Urinary bladder (tissue), 4 donors: ENCODE measurements around the gene ERAP2. TPM values are rescaled to one million over a fixed set of nuclear protein-coding genes. Genes with fewer than 3 reads are reported as not detected.

Experiments
- DNase-seq: peaks from one replicate; pipeline ENCODE4 v3.0.0-alpha.2; 2015; ENCODE audit errors: extremely low spot score
- H3K27ac ChIP-seq: one replicate; pipeline ENCODE4 v1.5.1; 2013; ENCODE audit warnings: low read depth, mild to moderate bottlenecking, moderate library complexity
- H3K36me3 ChIP-seq: one replicate; pipeline ENCODE4 v1.6.1; 2013; ENCODE audit warnings: mild to moderate bottlenecking, moderate library complexity; ENCODE audit not compliant: insufficient read depth
- H3K4me1 ChIP-seq: one replicate; pipeline ENCODE4 v1.6.1; 2013; ENCODE audit warnings: mild to moderate bottlenecking, moderate library complexity; ENCODE audit not compliant: insufficient read depth
- H3K4me3 ChIP-seq: one replicate; pipeline ENCODE4 v1.5.1; 2013; ENCODE audit warnings: low read depth, low read length
- WGBS: extraction: QIAGEN DNeasy Blood & Tissue Kit; methylation state at CpG from one replicate; pipeline ENCODE4 v1.1.7; 2013; 5-methylcytosine and 5-hydroxymethylcytosine counted together
- polyA plus RNA-seq: library from polyadenylated mRNA; stranded (reverse); fragments of 200-250 nt; gene quantifications from one replicate; pipeline ENCODE4 v1.2.3, GENCODE V29; 2013
- total RNA-seq: library from RNA; depleted of rRNA; stranded (reverse); fragments of >200 nt; gene quantifications from one replicate; pipeline ENCODE4 v1.2.3, GENCODE V29; 2014
- donor health status: healthy with polysubstance abuse.
- donor health status: healthy.

ERAP2 gene
- total and polyA plus RNA-seq, 2 donors, result 13.0 to 53.2 TPM

- Histone ChIP-seq H3K36me3 (no peaks in the 10 kb centered on the region), H3K27ac (no peak overlapping the region), H3K4me3 (no peak overlapping the region), H3K4me1 (no peaks in the 10 kb centered on the region)
- 74% methylated on average over 3 of the region's 3 CpGs for WGBS
- DNase-seq, result no peak
Measured at GRCh38 chr5:96896806-96897205, 20.5 kb downstream of the ERAP2 start.

- Histone ChIP-seq H3K36me3 (no peaks in the 10 kb centered on the region), H3K27ac (no peak overlapping the region), H3K4me1 (no peaks in the 10 kb centered on the region), H3K4me3 (no peak overlapping the region)
- WGBS, result 86% methylated on average over 6 of the region's 6 CpGs
- DNase-seq, result no peak
Measured at GRCh38 chr5:96901384-96901783, 25.1 kb downstream of the ERAP2 start.

- Histone ChIP-seq H3K36me3 (no peaks in the 10 kb centered on the region), H3K27ac (no peak overlapping the region), H3K4me1 (no peaks in the 10 kb centered on the region), H3K4me3 (no peak overlapping the region)
- 94% methylated on average over 1 of the region's 1 CpG for WGBS
- DNase-seq, result no peak
Measured at GRCh38 chr5:96901841-96902240, 25.5 kb downstream of the ERAP2 start.

GRCh38 chr5:96902876-96903275, 26.6 kb downstream of the ERAP2 start:
- Histone ChIP-seq H3K4me3 (no peak overlapping the region), H3K36me3 (no peaks in the 10 kb centered on the region), H3K4me1 (no peaks in the 10 kb centered on the region), H3K27ac (no peak overlapping the region)
- WGBS, result 96% methylated on average over 3 of the region's 3 CpGs
- no peak for DNase-seq

- Histone ChIP-seq H3K36me3 (no peaks in the 10 kb centered on the region), H3K4me1 (no peaks in the 10 kb centered on the region), H3K27ac (no peak overlapping the region), H3K4me3 (no peak overlapping the region)
- no peak for DNase-seq
- WGBS, result 98% methylated on average over 2 of the region's 2 CpGs
Measured at GRCh38 chr5:96903300-96903699, 27.0 kb downstream of the ERAP2 start.

- WGBS, result 67% methylated on average over 3 of the region's 3 CpGs
- Histone ChIP-seq H3K4me1 (no peaks in the 10 kb centered on the region), H3K36me3 (no peaks in the 10 kb centered on the region)
Measured at GRCh38 chr5:96904054-96904931, 28.0 kb downstream of the ERAP2 start.

GRCh38 chr5:96905864-96906263, 29.6 kb downstream of the ERAP2 start:
- Histone ChIP-seq H3K4me3 (no peak overlapping the region), H3K36me3 (no peaks in the 10 kb centered on the region), H3K27ac (no peak overlapping the region), H3K4me1 (no peaks in the 10 kb centered on the region)
- WGBS, result 93% methylated on average over 3 of the region's 3 CpGs
- no peak for DNase-seq

More at GRCh38 chr5:96904054-96904931, 28.0 kb downstream of the ERAP2 start:
- Histone ChIP-seq H3K4me3 (no peak overlapping the region), H3K27ac (no peak overlapping the region)
- DNase-seq, result no peak

GRCh38 chr5:96909003-96909402, 32.7 kb downstream of the ERAP2 start:
- Histone ChIP-seq H3K27ac (no peak overlapping the region), H3K4me1 (no peaks in the 10 kb centered on the region), H3K4me3 (no peak overlapping the region), H3K36me3 (no peaks in the 10 kb centered on the region)
- WGBS, result 88% methylated on average over 4 of the region's 4 CpGs
- DNase-seq, result no peak

- no peaks in the 10 kb centered on the region for H3K36me3 ChIP-seq
- H3K27ac ChIP-seq, result no peak overlapping the region
- H3K4me1 ChIP-seq, result no peaks in the 10 kb centered on the region
- DNase-seq, result no peak
- no peak overlapping the region for H3K4me3 ChIP-seq
- 90% methylated on average over 4 of the region's 4 CpGs for WGBS
Measured at GRCh38 chr5:96909435-96909834, 33.1 kb downstream of the ERAP2 start.

- H3K36me3 ChIP-seq, result no peaks in the 10 kb centered on the region
- 96% methylated on average over 2 of the region's 2 CpGs for WGBS
- H3K4me1 ChIP-seq, result no peaks in the 10 kb centered on the region
- no peak for DNase-seq
- H3K27ac ChIP-seq, result no peak overlapping the region
- no peak overlapping the region for H3K4me3 ChIP-seq
Measured at GRCh38 chr5:96911139-96911538, 34.8 kb downstream of the ERAP2 start.

GRCh38 chr5:96913233-96913632, 36.9 kb downstream of the ERAP2 start:
- Histone ChIP-seq H3K4me3 (no peak overlapping the region), H3K4me1 (no peaks in the 10 kb centered on the region), H3K36me3 (peaks cover 2% of the 10 kb centered on the region), H3K27ac (no peak overlapping the region)
- WGBS, result 85% methylated on average over 2 of the region's 2 CpGs
- DNase-seq, result no peak

- DNase-seq, result no peak
- H3K4me3 ChIP-seq, result no peak overlapping the region
- 95% methylated on average over 4 of the region's 4 CpGs for WGBS
- H3K27ac ChIP-seq, result no peak overlapping the region
- H3K4me1 ChIP-seq, result no peaks in the 10 kb centered on the region
- H3K36me3 ChIP-seq, result peaks cover 2% of the 10 kb centered on the region
Measured at GRCh38 chr5:96919754-96920197, 43.5 kb downstream of the ERAP2 start.

- Histone ChIP-seq H3K4me3 (no peak overlapping the region), H3K36me3 (peaks cover 2% of the 10 kb centered on the region), H3K4me1 (no peaks in the 10 kb centered on the region), H3K27ac (no peak overlapping the region)
- WGBS, result 73% methylated on average over 3 of the region's 3 CpGs
- no peak for DNase-seq
Measured at GRCh38 chr5:96920744-96921355, 44.5 kb downstream of the ERAP2 start.
